Activated T-cell treated with anti-CD3 and anti-CD28 coated beads, Interleukin-2, amount 50 U/mL, for 24 hours (primary cell): ENCODE results near the gene RPL10.
"Not testable (repeated sequence)": the region's sequence is repeated elsewhere in the genome, so short reads cannot be mapped to it uniquely, and the experiment has no call there.

Source experiments
- DNase-seq: peaks from one replicate; pipeline ENCODE4 v3.0.0-alpha.2; 2020
- H3K27ac Mint-ChIP-seq: 2 replicates; pipeline ENCODE4 v1.8.0; 2020; ENCODE audit warnings: mild to moderate bottlenecking, mixed read lengths
- H3K27me3 Mint-ChIP-seq: 2 replicates; pipeline ENCODE4 v1.8.0; 2020; ENCODE audit warnings: mixed read lengths
- H3K36me3 Mint-ChIP-seq: 2 replicates; pipeline ENCODE4 v1.8.0; 2020; ENCODE audit warnings: low read depth, mixed read lengths
- H3K4me1 Mint-ChIP-seq: 2 replicates; pipeline ENCODE4 v1.8.0; 2020; ENCODE audit warnings: low read depth, mixed read lengths
- H3K4me3 Mint-ChIP-seq: 2 replicates; pipeline ENCODE4 v1.8.0; 2020; ENCODE audit warnings: mild to moderate bottlenecking, moderate library complexity, mixed read lengths
- H3K9me3 Mint-ChIP-seq: 2 replicates; pipeline ENCODE4 v1.8.0; 2020; ENCODE audit warnings: mixed read lengths

Gene RPL10

DNA sequence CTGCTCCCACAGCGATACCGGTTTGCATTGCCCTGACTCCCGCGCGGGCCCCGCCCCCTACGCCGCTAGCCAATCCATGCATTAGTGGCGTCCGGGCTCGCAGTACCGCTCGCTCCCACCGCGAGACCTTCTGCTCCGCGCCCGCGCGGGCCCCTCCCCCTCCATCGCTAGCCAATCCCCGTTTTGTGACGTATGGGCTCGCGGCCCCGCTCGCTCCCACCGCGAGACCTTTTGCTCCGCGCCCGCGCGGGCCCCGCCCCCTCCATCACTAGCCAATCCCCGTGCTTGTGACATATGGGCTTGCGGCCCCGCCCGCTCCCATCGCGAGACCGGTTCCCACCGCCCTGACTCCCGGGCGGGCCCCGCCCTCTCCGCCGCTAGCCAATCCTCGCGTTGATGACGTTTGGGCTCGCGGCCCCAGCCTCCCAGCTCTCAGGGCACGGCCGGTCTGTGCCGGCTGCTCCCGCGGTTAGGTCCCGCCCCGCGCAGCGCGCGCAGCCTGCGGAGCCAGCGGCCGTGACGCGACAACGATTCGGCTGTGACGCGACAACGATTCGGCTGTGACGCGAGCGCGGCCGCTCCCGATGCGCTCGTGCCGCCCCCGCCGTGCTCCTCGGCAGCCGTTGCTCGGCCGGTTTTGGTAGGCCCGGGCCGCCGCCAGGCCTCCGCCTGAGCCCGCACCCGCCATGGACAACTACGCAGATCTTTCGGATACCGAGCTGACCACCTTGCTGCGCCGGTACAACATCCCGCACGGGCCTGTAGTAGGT is 19.2 kb upstream of the RPL10 start, which contains the start of gene EMD:
Gene EMD, plus strand, starts transcription at position 497 of the 770 bp plus-strand sequence. Its CDS starts 190 bp downstream, at position 687.
- H3K27ac Mint-ChIP-seq: peak within 1 kb of the TSS; percentile 94
- H3K36me3 Mint-ChIP-seq: peaks cover 24% of the 10 kb centered on the region
- peak within 1 kb of the TSS; percentile 86 for H3K4me3 Mint-ChIP-seq
- DNase-seq: peak; percentile 95
- H3K9me3 Mint-ChIP-seq: no peaks in the 10 kb centered on the region
- H3K4me1 Mint-ChIP-seq: peaks cover 28% of the 10 kb centered on the region
- peaks cover 4% of the 10 kb centered on the region for H3K27me3 Mint-ChIP-seq

DNA sequence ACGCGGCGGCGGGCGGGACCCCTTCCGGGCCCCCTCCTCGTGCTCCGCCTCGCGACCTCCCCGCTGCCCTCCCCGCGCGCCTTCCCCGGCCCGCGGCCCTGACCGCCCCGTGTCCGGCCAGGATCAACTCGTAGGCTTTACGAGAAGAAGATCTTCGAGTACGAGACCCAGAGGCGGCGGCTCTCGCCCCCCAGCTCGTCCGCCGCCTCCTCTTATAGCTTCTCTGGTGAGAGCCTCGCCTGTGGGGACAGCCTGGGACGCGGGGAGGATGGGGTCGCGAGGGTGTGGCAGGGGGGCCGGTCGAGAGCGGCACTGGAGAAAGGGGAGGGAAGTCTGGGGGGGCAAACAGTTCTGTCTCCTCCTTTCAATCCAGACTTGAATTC is 18.6 kb upstream of the RPL10 start:
- Mint-ChIP-seq H3K27ac (peak overlapping the region; percentile 94), H3K4me1 (peaks cover 29% of the 10 kb centered on the region), H3K9me3 (no peaks in the 10 kb centered on the region), H3K36me3 (peaks cover 24% of the 10 kb centered on the region), H3K4me3 (peak overlapping the region; percentile 86), H3K27me3 (peaks cover 4% of the 10 kb centered on the region)
- DNase-seq: no peak

- Mint-ChIP-seq H3K27me3 (peaks cover 4% of the 10 kb centered on the region), H3K27ac (peak overlapping the region; percentile 94), H3K36me3 (peaks cover 24% of the 10 kb centered on the region), H3K9me3 (no peaks in the 10 kb centered on the region), H3K4me1 (peaks cover 30% of the 10 kb centered on the region), H3K4me3 (peak overlapping the region; percentile 86)
- no peak for DNase-seq
Observed at GRCh38 chrX:154380153-154380552, 18.0 kb upstream of the RPL10 start.

- Mint-ChIP-seq H3K27me3 (peaks cover 4% of the 10 kb centered on the region), H3K4me3 (peak overlapping the region; percentile 86), H3K36me3 (peaks cover 24% of the 10 kb centered on the region), H3K9me3 (no peaks in the 10 kb centered on the region), H3K4me1 (peaks cover 28% of the 10 kb centered on the region), H3K27ac (peak overlapping the region; percentile 94)
- no peak for DNase-seq
Observed at GRCh38 chrX:154380787-154381186, 17.4 kb upstream of the RPL10 start.

DNA sequence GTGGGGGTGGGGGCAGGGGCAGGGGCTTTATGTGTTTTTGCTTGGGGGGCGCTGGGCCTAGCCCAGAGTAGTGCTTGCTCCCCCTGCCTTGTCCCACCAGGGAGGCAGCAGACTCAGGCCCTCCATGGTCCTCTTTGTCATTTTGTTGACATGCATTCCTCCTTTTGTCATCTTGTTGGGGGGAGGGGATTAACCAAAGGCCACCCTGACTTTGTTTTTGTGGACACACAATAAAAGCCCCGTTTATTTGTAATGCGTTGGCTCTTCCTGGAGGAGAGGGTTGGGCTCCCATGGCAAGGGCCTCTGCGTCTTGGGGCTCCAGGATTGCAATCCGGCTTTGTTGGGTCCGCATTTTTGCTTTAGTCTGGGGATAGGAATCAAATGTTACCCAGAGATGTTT is 16.9 kb upstream of the RPL10 start:
- H3K27ac Mint-ChIP-seq: no peak overlapping the region
- H3K36me3 Mint-ChIP-seq: peaks cover 24% of the 10 kb centered on the region
- H3K9me3 Mint-ChIP-seq: no peaks in the 10 kb centered on the region
- peaks cover 28% of the 10 kb centered on the region for H3K4me1 Mint-ChIP-seq
- H3K27me3 Mint-ChIP-seq: peaks cover 4% of the 10 kb centered on the region
- no peak overlapping the region for H3K4me3 Mint-ChIP-seq
- DNase-seq: no peak

GRCh38 chrX:154382483-154383069 is 15.6 kb upstream of the RPL10 start:
- Mint-ChIP-seq H3K27me3 (peaks cover 4% of the 10 kb centered on the region), H3K27ac (peak overlapping the region; percentile 44), H3K36me3 (peaks cover 24% of the 10 kb centered on the region), H3K9me3 (no peaks in the 10 kb centered on the region), H3K4me3 (no peak overlapping the region), H3K4me1 (peaks cover 24% of the 10 kb centered on the region)
- no peak for DNase-seq

DNA sequence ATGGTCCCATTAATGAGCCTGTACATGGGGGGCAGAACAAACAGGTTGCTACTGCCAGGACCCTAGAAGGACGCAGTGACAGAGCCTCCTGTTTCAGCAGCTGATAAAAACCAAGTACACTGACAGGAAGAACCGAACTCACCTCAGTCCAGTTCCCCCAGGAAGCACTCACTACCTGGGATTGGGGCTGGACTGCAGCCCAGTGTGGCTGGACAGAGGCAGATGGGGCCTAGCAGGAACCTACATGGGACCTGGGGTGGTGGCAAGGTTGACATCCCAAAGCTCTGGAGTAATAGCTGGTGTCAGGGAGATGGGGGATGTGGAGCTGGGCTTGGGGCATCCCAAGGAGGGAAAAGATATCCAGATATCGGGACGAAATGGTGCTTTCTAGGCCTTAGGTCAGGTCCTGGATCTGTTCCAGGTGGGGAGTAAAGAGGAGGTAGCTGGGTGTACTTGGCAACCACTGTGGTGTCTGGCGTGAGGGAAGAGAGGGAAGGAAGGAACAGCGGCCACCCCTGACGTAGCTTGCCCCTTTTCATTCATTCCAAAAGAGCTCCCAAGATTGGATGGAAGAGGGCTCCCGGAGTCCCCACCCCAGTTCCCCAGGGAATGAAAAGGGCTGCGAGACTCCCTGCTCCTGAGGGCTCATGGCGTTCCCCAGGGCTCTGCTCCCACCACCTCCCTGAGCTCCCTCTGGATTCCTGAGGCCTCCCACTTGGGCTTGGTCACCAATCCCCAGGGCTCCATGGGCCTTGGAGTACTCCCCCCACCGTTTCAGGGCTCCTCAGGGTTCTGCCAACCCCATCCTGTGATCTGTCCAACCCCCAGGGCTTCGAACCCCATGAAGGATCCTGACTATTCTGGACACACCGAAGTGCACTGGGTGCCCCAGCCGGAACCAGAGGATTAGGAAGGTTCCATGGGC is 14.6 kb upstream of the RPL10 start:
- Mint-ChIP-seq H3K36me3 (peaks cover 24% of the 10 kb centered on the region), H3K27ac (no peak overlapping the region), H3K4me1 (peaks cover 22% of the 10 kb centered on the region), H3K4me3 (no peak overlapping the region), H3K27me3 (peaks cover 4% of the 10 kb centered on the region), H3K9me3 (no peaks in the 10 kb centered on the region)
- peak; percentile 25 for DNase-seq

DNA sequence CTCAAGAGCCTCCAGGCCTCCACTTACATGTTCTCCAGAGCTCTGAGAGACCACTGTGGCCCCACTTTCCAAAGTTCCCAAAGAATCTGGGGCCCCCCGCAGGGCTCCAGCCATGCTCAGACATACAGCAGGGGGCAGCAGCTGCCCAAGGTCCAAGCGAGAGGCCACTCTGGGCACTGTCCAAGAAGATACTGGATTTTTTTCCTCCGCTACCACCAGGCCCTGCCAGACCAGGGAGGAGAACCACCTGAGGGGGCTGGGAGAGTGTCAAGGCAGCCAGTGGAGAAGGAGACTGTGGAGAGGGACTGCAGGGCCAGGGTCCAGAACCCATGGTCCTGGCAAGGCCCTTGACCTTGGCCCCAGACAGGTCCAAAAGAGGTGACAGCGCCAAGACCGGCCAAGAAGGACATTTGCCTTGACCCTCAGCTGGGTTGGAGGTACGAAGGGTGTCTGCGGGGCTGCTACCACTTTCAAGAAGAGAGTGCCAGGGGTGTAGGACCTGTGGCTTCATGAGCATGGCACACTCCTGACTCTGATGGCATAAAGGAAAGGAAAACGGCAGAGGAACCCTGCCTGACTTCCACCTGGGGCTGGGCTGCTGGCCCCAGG is 13.8 kb upstream of the RPL10 start:
- peak; percentile 28 for DNase-seq
- Mint-ChIP-seq H3K27ac (peak overlapping the region; percentile 29), H3K27me3 (peaks cover 4% of the 10 kb centered on the region), H3K9me3 (no peaks in the 10 kb centered on the region), H3K4me1 (peaks cover 22% of the 10 kb centered on the region), H3K4me3 (no peak overlapping the region), H3K36me3 (peaks cover 24% of the 10 kb centered on the region)

DNA sequence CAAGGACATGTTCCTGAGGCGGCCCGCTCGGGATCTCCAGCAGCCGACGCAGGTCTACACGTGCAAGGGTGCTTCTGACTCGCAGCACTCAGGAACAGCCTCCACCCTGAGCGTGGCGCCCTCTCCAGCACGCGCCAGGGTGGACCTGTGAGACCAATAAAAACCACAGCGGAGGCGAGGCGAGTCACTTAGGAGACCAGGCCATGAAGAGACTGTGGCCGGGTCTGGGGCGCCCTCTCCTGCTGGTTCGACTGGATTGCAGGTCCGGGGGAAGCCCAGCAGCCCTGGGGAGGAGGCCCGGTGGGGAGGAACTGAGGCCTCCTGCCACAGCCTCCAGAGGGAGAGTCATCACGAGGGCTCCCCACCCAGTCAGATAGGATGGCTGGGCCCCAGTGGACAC is 10.1 kb upstream of the RPL10 start:
- not testable (repeated sequence) for H3K27ac Mint-ChIP-seq, H3K4me3 Mint-ChIP-seq, DNase-seq, H3K36me3 Mint-ChIP-seq, H3K9me3 Mint-ChIP-seq, H3K27me3 Mint-ChIP-seq, H3K4me1 Mint-ChIP-seq

GRCh38 chrX:154388649-154389048 is 9.5 kb upstream of the RPL10 start:
- not testable (repeated sequence) for H3K4me3 Mint-ChIP-seq, H3K27me3 Mint-ChIP-seq, H3K9me3 Mint-ChIP-seq, DNase-seq, H3K4me1 Mint-ChIP-seq, H3K36me3 Mint-ChIP-seq, H3K27ac Mint-ChIP-seq

DNA sequence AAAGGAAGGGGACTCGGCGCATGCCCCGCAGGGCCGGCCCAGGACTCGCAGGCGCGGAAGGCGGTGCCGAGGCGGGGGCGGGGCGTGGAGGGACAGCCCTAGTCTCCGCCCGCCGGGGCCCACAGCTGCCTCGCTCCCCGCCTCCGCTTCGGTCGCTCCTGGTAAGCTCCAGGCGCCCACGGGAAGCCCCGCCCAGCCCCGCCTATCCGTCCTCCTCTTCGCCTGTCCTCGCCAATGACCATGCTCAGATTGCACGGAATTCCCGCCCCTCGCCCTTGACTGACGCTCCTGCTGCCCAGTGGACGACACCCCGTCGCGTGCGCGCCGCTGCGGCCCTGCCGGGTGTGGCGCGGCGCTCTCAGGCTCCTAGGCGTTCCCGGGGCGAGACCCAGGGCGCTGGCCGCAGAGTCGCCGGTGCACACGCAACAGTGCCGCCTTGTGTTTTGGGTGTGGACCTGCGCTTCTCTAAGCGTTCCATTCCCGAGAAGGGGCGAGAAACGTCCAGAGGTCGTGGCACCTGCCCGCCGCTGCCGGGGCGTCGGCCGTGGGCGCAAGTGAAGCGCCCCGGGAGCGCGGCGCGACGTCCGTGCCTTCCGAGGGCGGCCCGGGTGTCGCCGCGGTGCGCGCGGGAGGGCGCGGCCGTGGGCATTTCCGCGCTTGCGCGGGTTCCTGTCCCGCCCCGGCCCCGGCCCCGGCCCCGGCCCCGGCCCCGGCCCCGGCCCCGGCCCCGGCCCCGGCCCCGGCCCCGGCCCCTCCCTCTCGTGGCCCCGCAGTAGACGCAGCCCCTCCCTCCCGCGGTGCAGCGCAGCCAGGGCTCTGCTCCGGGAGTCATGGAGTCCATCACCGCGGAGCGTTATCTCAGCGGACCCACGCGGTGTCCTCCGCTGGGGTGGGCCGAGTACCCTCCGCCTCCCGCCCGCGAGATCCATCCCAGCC is 8.1 kb upstream of the RPL10 start:
- H3K4me3 Mint-ChIP-seq, H3K27ac Mint-ChIP-seq, H3K36me3 Mint-ChIP-seq, H3K27me3 Mint-ChIP-seq, H3K9me3 Mint-ChIP-seq, H3K4me1 Mint-ChIP-seq: not testable (repeated sequence)
- DNase-seq: peak; percentile 74

GRCh38 chrX:154396363-154396762 is 1.8 kb upstream of the RPL10 start:
- H3K27ac Mint-ChIP-seq, H3K9me3 Mint-ChIP-seq, H3K4me1 Mint-ChIP-seq, H3K27me3 Mint-ChIP-seq, DNase-seq: not testable (repeated sequence)
- Mint-ChIP-seq H3K4me3 (peak overlapping the region; percentile 89), H3K36me3 (peaks cover 39% of the 10 kb centered on the region)

GRCh38 chrX:154396973-154397887 is 947 bp upstream of the RPL10 start:
- Mint-ChIP-seq H3K27me3 (peaks cover 10% of the 10 kb centered on the region), H3K4me3 (peak overlapping the region; percentile 89), H3K9me3 (no peaks in the 10 kb centered on the region), H3K36me3 (peaks cover 45% of the 10 kb centered on the region), H3K27ac (peak overlapping the region; percentile 99), H3K4me1 (peaks cover 8% of the 10 kb centered on the region)
- peak; percentile 84 for DNase-seq
